DOHH2 (cell line): ENCODE data around the gene RAB4B.

ENCODE experiments used
- H3F3A ChIP-seq: fragments of 200-600 bp; sonication (generic), shearing (Covaris generic); 2 replicates; pipeline ENCODE4 v1.6.0; 2016; ENCODE audit warnings: antibody characterized with exemption, mild to moderate bottlenecking; ENCODE audit not compliant: control insufficient read depth, insufficient read depth
- H3K27ac ChIP-seq: fragments of 200-600 bp; sonication (generic); 2 replicates; pipeline ENCODE4 v1.5.1; 2014; ENCODE audit warnings: low read depth, mild to moderate bottlenecking, low read length, moderate library complexity
- H3K27me3 ChIP-seq: fragments of 200-600 bp; sonication (generic); 2 replicates; pipeline ENCODE4 v1.6.1; 2014; ENCODE audit warnings: mild to moderate bottlenecking, low read length, mixed read lengths; ENCODE audit not compliant: control insufficient read depth
- H3K36me3 ChIP-seq: fragments of 200-600 bp; sonication (generic); 2 replicates; pipeline ENCODE4 v1.6.1; 2014; ENCODE audit warnings: mild to moderate bottlenecking, low read length, moderate library complexity, mixed read lengths; ENCODE audit not compliant: control insufficient read depth
- H3K4me1 ChIP-seq: fragments of 200-600 bp; sonication (generic); 2 replicates; pipeline ENCODE4 v1.6.1; 2014; ENCODE audit warnings: mild to moderate bottlenecking, low read length, mixed read lengths; ENCODE audit not compliant: control insufficient read depth
- H3K4me2 ChIP-seq: fragments of 200-600 bp; sonication (generic); 2 replicates; pipeline ENCODE4 v1.6.0; 2014; ENCODE audit warnings: mild to moderate bottlenecking, low read length, moderate library complexity
- H3K4me3 ChIP-seq: fragments of 200-600 bp; sonication (generic); 2 replicates; pipeline ENCODE4 v1.5.1; 2014; ENCODE audit warnings: mild to moderate bottlenecking, low read length, mixed read lengths
- H3K79me2 ChIP-seq: fragments of 200-600 bp; sonication (generic); 2 replicates; pipeline ENCODE4 v1.6.1; 2014; ENCODE audit warnings: mild to moderate bottlenecking, low read length, mixed read lengths; ENCODE audit not compliant: control insufficient read depth
- H3K9me2 ChIP-seq: fragments of 200-600 bp; sonication (generic); replicated peaks from 2 replicates; pipeline ENCODE4 v1.6.1; 2014; ENCODE audit warnings: mild to moderate bottlenecking, low read length, mixed read lengths; ENCODE audit not compliant: control insufficient read depth
- H3K9me3 ChIP-seq: fragments of 200-600 bp; sonication (generic); 2 replicates; pipeline ENCODE4 v1.6.1; 2014; ENCODE audit warnings: antibody characterized with exemption, low read length, mixed read lengths; ENCODE audit not compliant: control insufficient read depth, insufficient read depth
- H4K20me1 ChIP-seq: fragments of 200-600 bp; sonication (generic); 2 replicates; pipeline ENCODE4 v1.6.0; 2014; ENCODE audit warnings: low read depth, mild to moderate bottlenecking, antibody characterized with exemption, low read length, moderate library complexity; ENCODE audit not compliant: control insufficient read depth, insufficient read depth
- EZH2phosphoT487 ChIP-seq: fragments of 200-600 bp; sonication (generic); IDR thresholded peaks from 2 replicates; pipeline ENCODE4 v1.6.1; 2017; ENCODE audit warnings: borderline replicate concordance, mild to moderate bottlenecking, antibody characterized with exemption, low read length, moderate library complexity, mixed read lengths
- TF ChIP-seq, protein P1 (sequence below): fragments of 200-600 bp; sonication (generic); IDR thresholded peaks from one replicate; pipeline ENCODE4 v1.5.1; 2014; ENCODE audit warnings: antibody characterized with exemption, mild to moderate bottlenecking, low read depth, low read length; ENCODE audit not compliant: poor library complexity, severe bottlenecking

Gene RAB4B

DNA sequence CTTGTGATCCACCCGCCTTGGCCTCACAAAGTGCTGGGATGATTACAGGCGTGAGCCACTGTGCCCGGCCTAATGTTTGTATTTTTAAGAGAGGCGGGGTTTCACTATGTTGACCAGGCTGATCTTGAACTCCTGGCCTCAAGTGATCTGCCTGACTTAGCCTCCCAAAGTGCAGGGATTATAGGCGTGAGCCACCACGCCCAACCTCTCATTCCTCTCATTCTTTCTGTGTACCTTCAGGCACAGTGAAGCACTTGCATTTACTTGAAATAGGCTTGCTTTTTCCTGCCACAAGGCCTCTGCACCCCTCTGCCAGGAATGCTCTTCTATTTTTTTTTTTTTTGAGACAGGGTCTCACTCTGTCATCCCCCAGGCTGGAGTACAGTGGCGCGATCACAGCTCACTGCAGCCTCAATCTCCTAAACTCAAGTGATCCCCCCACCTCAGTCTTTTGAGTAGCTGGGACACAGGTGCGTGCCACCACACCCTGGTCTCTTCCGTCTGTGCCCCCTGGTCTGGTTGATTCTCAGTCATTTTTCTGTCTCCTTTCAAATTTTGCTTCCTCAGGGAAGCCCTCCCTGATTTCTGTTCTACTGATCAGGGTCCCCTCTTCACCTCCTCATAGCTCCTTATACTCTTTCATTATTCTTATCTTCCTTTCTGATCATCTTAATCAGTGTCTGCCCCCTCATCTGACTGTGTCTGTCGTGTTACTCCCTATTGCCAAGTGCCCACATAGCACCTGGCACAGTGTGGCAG, 42.9 kb upstream of the RAB4B start:
- no peak overlapping the region for H3K4me3 ChIP-seq
- H4K20me1 ChIP-seq, result no peaks in the 10 kb centered on the region
- H3K4me2 ChIP-seq, result no peak overlapping the region
- H3K4me1 ChIP-seq, result no peaks in the 10 kb centered on the region
- H3K9me3 ChIP-seq, result no peaks in the 10 kb centered on the region
- H3K36me3 ChIP-seq, result peaks cover 6% of the 10 kb centered on the region; the same call in 1 of the 2 replicates
- TF ChIP-seq EZH2phosphoT487, result no peak
- TF ChIP-seq, protein P1, sequence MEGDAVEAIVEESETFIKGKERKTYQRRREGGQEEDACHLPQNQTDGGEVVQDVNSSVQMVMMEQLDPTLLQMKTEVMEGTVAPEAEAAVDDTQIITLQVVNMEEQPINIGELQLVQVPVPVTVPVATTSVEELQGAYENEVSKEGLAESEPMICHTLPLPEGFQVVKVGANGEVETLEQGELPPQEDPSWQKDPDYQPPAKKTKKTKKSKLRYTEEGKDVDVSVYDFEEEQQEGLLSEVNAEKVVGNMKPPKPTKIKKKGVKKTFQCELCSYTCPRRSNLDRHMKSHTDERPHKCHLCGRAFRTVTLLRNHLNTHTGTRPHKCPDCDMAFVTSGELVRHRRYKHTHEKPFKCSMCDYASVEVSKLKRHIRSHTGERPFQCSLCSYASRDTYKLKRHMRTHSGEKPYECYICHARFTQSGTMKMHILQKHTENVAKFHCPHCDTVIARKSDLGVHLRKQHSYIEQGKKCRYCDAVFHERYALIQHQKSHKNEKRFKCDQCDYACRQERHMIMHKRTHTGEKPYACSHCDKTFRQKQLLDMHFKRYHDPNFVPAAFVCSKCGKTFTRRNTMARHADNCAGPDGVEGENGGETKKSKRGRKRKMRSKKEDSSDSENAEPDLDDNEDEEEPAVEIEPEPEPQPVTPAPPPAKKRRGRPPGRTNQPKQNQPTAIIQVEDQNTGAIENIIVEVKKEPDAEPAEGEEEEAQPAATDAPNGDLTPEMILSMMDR, result no peak
- no peaks in the 10 kb centered on the region for H3K27me3 ChIP-seq
- no peaks in the 10 kb centered on the region for H3K9me2 ChIP-seq
- no peaks in the 10 kb centered on the region for H3K79me2 ChIP-seq
- H3K27ac ChIP-seq, result no peak overlapping the region
- no peaks in the 10 kb centered on the region for H3F3A ChIP-seq

GRCh38 chr19:40736661-40737060, 41.4 kb upstream of the RAB4B start:
- TF ChIP-seq, protein P1, result no peak
- no peak for TF ChIP-seq EZH2phosphoT487
- Histone ChIP-seq H3F3A (no peaks in the 10 kb centered on the region), H3K4me1 (no peaks in the 10 kb centered on the region), H3K27me3 (no peaks in the 10 kb centered on the region), H3K79me2 (no peaks in the 10 kb centered on the region), H4K20me1 (no peaks in the 10 kb centered on the region), H3K36me3 (0 out of 2 replicates have a peak, but pooled peaks cover 3% of the 10 kb centered on the region), H3K9me3 (no peaks in the 10 kb centered on the region), H3K4me3 (no peak overlapping the region), H3K9me2 (no peaks in the 10 kb centered on the region), H3K4me2 (no peak overlapping the region), H3K27ac (no peak overlapping the region)

DNA sequence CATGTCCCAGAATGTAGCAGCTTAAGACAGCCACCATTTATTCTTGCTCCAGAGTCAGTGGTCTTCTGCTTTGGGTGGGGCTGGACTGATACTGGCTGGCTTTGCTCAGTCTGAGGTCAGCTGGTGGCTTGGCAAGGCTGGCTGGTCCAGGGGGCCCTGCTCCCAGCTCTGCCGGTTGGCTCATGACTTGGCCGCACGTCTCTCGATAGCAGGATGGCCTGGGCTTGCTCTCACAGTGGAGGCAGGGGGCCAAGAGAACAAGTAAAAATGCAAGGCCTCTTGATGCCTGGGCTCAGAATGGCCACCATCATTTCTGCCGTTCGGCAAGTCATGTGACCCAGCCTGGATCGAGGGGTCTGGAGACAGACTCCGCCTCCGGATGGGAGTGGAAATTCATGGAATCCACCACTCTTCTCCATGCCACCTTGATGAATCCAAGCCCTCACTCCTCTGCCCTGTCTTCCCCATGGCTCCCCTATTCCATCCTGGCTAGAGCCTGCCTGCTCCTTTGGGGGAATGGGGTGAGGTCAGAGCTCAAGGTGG, 40.9 kb upstream of the RAB4B start:
- Histone ChIP-seq H3K9me3 (no peaks in the 10 kb centered on the region), H3K4me3 (no peak overlapping the region), H3K27ac (no peak overlapping the region), H3K9me2 (no peaks in the 10 kb centered on the region), H4K20me1 (no peaks in the 10 kb centered on the region), H3K27me3 (no peaks in the 10 kb centered on the region), H3K4me2 (no peak overlapping the region), H3K79me2 (no peaks in the 10 kb centered on the region), H3K4me1 (no peaks in the 10 kb centered on the region), H3F3A (no peaks in the 10 kb centered on the region), H3K36me3 (0 out of 2 replicates have a peak, but pooled peaks cover 3% of the 10 kb centered on the region)
- no peak for TF ChIP-seq EZH2phosphoT487
- TF ChIP-seq, protein P1, result no peak
